Measurements from ENCODE around the gene TTL.

DNA sequence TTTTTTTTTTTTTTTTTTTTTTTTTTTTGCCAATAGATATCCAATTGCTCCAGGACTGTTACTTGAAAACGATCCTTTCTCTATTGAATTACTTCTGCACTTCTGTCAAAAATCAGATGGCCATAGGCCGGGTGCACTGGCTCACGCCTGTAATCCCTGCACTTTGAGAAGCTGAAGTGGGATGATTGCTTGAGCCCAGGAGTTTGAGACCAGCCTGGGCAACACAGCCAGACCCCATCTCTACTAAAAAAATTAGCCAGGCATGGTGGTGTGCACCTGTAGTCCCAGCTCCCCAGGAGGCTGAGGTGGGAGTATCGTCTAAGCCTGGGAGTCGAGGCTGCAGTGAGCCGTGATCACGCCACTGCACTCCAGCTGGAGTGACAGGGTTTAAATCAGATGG is 98.1 kb downstream of the TTL start:
- TF ChIP-seq CTCF (IDR thresholded peaks at IDR 0.05) (no peak), POLR2A (IDR thresholded peaks at IDR 0.05) (no peak)
